ENCODE results near the gene RPP25L. TPM values are rescaled to one million over a fixed set of nuclear protein-coding genes. Genes with fewer than 3 reads are reported as not detected.

Gene RPP25L
- total and polyA plus RNA-seq, 4 donors, result 6.0 to 17.3 (median 13.0) TPM

- H3K27me3 ChIP-seq (ENCODE audit: control insufficient read depth in 1 of 2, insufficient read depth in 2 of 2, low read length in 1 of 2), result no peaks in the 10 kb centered on the region
- ATAC-seq (ENCODE audit: low FRiP score) (no peak), DNase-seq (no peak)
- no peak overlapping the region for H3K27ac ChIP-seq (ENCODE audit: low read depth in 1 of 2, low read length in 2 of 2)
- intact Hi-C loops (cut with DNase I), result loop anchor here in 1 of 2 donors (10.0 kb wide), 1 partner anchor 173 kb away; no protein-coding TSS in a partner anchor
- 53 to 57% methylated on average over 2 of the region's 2 CpGs for WGBS, 2 donors
- no peaks in the 10 kb centered on the region for H3K9me3 ChIP-seq (ENCODE audit: control insufficient read depth, low read length)
- H3K4me1 ChIP-seq (ENCODE audit: control insufficient read depth in 1 of 2, insufficient read depth in 2 of 2, low read length in 2 of 2), result no peaks in the 10 kb centered on the region
- H3K36me3 ChIP-seq (ENCODE audit: control insufficient read depth in 1 of 2, insufficient read depth in 2 of 2, low read length in 1 of 2), result no peaks in the 10 kb centered on the region
- no peak overlapping the region for H3K4me3 ChIP-seq (ENCODE audit: low read length in 2 of 2)
These were observed 4.6 kb downstream of the RPP25L start for GRCh38 chr9:34607331-34607730.

- Histone ChIP-seq H3K4me1 (ENCODE audit: control insufficient read depth in 1 of 2, insufficient read depth in 2 of 2, low read length in 2 of 2) (no peaks in the 10 kb centered on the region), H3K4me3 (ENCODE audit: low read length in 2 of 2) (no peak overlapping the region), H3K27me3 (ENCODE audit: control insufficient read depth in 1 of 2, insufficient read depth in 2 of 2, low read length in 1 of 2) (no peaks in the 10 kb centered on the region), H3K9me3 (ENCODE audit: control insufficient read depth, low read length) (no peaks in the 10 kb centered on the region), H3K36me3 (ENCODE audit: control insufficient read depth in 1 of 2, insufficient read depth in 2 of 2, low read length in 1 of 2) (no peaks in the 10 kb centered on the region), H3K27ac (ENCODE audit: low read depth in 1 of 2, low read length in 2 of 2) (no peak overlapping the region)
- DNase-seq (no peak), ATAC-seq (ENCODE audit: low FRiP score) (no peak)
- 83 to 87% methylated on average over 3 of the region's 3 CpGs for WGBS, 2 donors
- intact Hi-C loops (cut with DNase I), result loop anchor here in 1 of 2 donors (10.0 kb wide), 1 partner anchor 172 kb away; no protein-coding TSS in a partner anchor
These were observed 5.0 kb downstream of the RPP25L start for GRCh38 chr9:34606905-34607304.

GRCh38 chr9:34606190-34606589 is 5.7 kb downstream of the RPP25L start:
- no peak overlapping the region for H3K4me3 ChIP-seq (ENCODE audit: low read length in 2 of 2)
- no peak for DNase-seq
- no peaks in the 10 kb centered on the region for H3K36me3 ChIP-seq (ENCODE audit: control insufficient read depth in 1 of 2, insufficient read depth in 2 of 2, low read length in 1 of 2)
- no peaks in the 10 kb centered on the region for H3K27me3 ChIP-seq (ENCODE audit: control insufficient read depth in 1 of 2, insufficient read depth in 2 of 2, low read length in 1 of 2)
- no peaks in the 10 kb centered on the region for H3K4me1 ChIP-seq (ENCODE audit: control insufficient read depth in 1 of 2, insufficient read depth in 2 of 2, low read length in 2 of 2)
- H3K27ac ChIP-seq (ENCODE audit: low read depth in 1 of 2, low read length in 2 of 2), result no peak overlapping the region
- no peak for ATAC-seq (ENCODE audit: low FRiP score)
- no peaks in the 10 kb centered on the region for H3K9me3 ChIP-seq (ENCODE audit: control insufficient read depth, low read length)
- intact Hi-C loops (cut with DNase I), result loop anchor here in 1 of 2 donors (10.0 kb wide), 1 partner anchor 171 kb away; no protein-coding TSS in a partner anchor

GRCh38 chr9:34603610-34604231 is 8.2 kb downstream of the RPP25L start:
- Histone ChIP-seq H3K4me1 (ENCODE audit: control insufficient read depth in 1 of 2, insufficient read depth in 2 of 2, low read length in 2 of 2) (no peaks in the 10 kb centered on the region), H3K9me3 (ENCODE audit: control insufficient read depth, low read length) (no peaks in the 10 kb centered on the region), H3K27ac (ENCODE audit: low read depth in 1 of 2, low read length in 2 of 2) (no peak overlapping the region), H3K4me3 (ENCODE audit: low read length in 2 of 2) (no peak overlapping the region), H3K36me3 (ENCODE audit: control insufficient read depth in 1 of 2, insufficient read depth in 2 of 2, low read length in 1 of 2) (no peaks in the 10 kb centered on the region), H3K27me3 (ENCODE audit: control insufficient read depth in 1 of 2, insufficient read depth in 2 of 2, low read length in 1 of 2) (no peaks in the 10 kb centered on the region)
- ATAC-seq (ENCODE audit: low FRiP score), result peak; percentile 89
- peak; percentile 85 to 94 for DNase-seq
- intact Hi-C loops (cut with DNase I), result loop anchor here in 1 of 2 donors (5.0 to 10.0 kb wide), 3 partner anchors 101 to 266 kb away; no protein-coding TSS in a partner anchor
- 44 to 54% methylated on average over 4 of the region's 4 CpGs for WGBS, 2 donors

- no peak overlapping the region for H3K4me3 ChIP-seq (ENCODE audit: low read length in 2 of 2)
- H3K36me3 ChIP-seq (ENCODE audit: control insufficient read depth in 1 of 2, insufficient read depth in 2 of 2, low read length in 1 of 2), result no peaks in the 10 kb centered on the region
- ATAC-seq (ENCODE audit: low FRiP score), result no peak
- H3K9me3 ChIP-seq (ENCODE audit: control insufficient read depth, low read length), result no peaks in the 10 kb centered on the region
- H3K4me1 ChIP-seq (ENCODE audit: control insufficient read depth in 1 of 2, insufficient read depth in 2 of 2, low read length in 2 of 2), result no peaks in the 10 kb centered on the region
- H3K27me3 ChIP-seq (ENCODE audit: control insufficient read depth in 1 of 2, insufficient read depth in 2 of 2, low read length in 1 of 2), result no peaks in the 10 kb centered on the region
- WGBS, 2 donors, result 77 to 78% methylated on average over 6 of the region's 6 CpGs
- intact Hi-C loops (cut with DNase I), result loop anchor here in 1 of 2 donors (5.0 to 10.0 kb wide), 3 partner anchors 100 to 265 kb away; no protein-coding TSS in a partner anchor
- DNase-seq, result no peak
- H3K27ac ChIP-seq (ENCODE audit: low read depth in 1 of 2, low read length in 2 of 2), result no peak overlapping the region
These were observed 9.8 kb downstream of the RPP25L start for GRCh38 chr9:34601937-34602573.

GRCh38 chr9:34600908-34601307 is 11.0 kb downstream of the RPP25L start:
- DNase-seq, result no peak
- ATAC-seq (ENCODE audit: low FRiP score), result no peak
- WGBS, 2 donors, result 16 to 20% methylated on average over 1 of the region's 1 CpG
- H3K4me1 ChIP-seq (ENCODE audit: control insufficient read depth in 1 of 2, insufficient read depth in 2 of 2, low read length in 2 of 2), result no peaks in the 10 kb centered on the region
- no peaks in the 10 kb centered on the region for H3K27me3 ChIP-seq (ENCODE audit: control insufficient read depth in 1 of 2, insufficient read depth in 2 of 2, low read length in 1 of 2)
- no peak overlapping the region for H3K4me3 ChIP-seq (ENCODE audit: low read length in 2 of 2)
- no peak overlapping the region for H3K27ac ChIP-seq (ENCODE audit: low read depth in 1 of 2, low read length in 2 of 2)
- no peaks in the 10 kb centered on the region for H3K9me3 ChIP-seq (ENCODE audit: control insufficient read depth, low read length)
- intact Hi-C loops (cut with DNase I), result loop anchor here in 1 of 2 donors (5.0 to 10.0 kb wide), 3 partner anchors 99 to 264 kb away; no protein-coding TSS in a partner anchor
- no peaks in the 10 kb centered on the region for H3K36me3 ChIP-seq (ENCODE audit: control insufficient read depth in 1 of 2, insufficient read depth in 2 of 2, low read length in 1 of 2)

- Histone ChIP-seq H3K36me3 (ENCODE audit: control insufficient read depth in 1 of 2, insufficient read depth in 2 of 2, low read length in 1 of 2) (no peaks in the 10 kb centered on the region), H3K27me3 (ENCODE audit: control insufficient read depth in 1 of 2, insufficient read depth in 2 of 2, low read length in 1 of 2) (no peaks in the 10 kb centered on the region), H3K4me1 (ENCODE audit: control insufficient read depth in 1 of 2, insufficient read depth in 2 of 2, low read length in 2 of 2) (no peaks in the 10 kb centered on the region), H3K27ac (ENCODE audit: low read depth in 1 of 2, low read length in 2 of 2) (no peak overlapping the region), H3K4me3 (ENCODE audit: low read length in 2 of 2) (no peak overlapping the region), H3K9me3 (ENCODE audit: control insufficient read depth, low read length) (no peaks in the 10 kb centered on the region)
- DNase-seq (no peak), ATAC-seq (ENCODE audit: low FRiP score) (no peak)
- 50 to 54% methylated on average over 1 of the region's 1 CpG for whole genome bisulfite sequencing, 2 donors
- intact Hi-C loops (cut with DNase I), result loop anchor here (5.0 to 10.0 kb wide), 2 partner anchors 142 to 265 kb away; partner anchors contain the start of genes DNAI1 (in 1 of the 2) and FAM219A (in 1 of the 2)
These were observed 12.4 kb downstream of the RPP25L start for GRCh38 chr9:34599546-34599945.

GRCh38 chr9:34594177-34594576 is 17.7 kb downstream of the RPP25L start:
- H3K4me3 ChIP-seq (ENCODE audit: low read length in 2 of 2), result no peak overlapping the region
- no peaks in the 10 kb centered on the region for H3K36me3 ChIP-seq (ENCODE audit: control insufficient read depth in 1 of 2, insufficient read depth in 2 of 2, low read length in 1 of 2)
- no peaks in the 10 kb centered on the region for H3K9me3 ChIP-seq (ENCODE audit: control insufficient read depth, low read length)
- H3K27ac ChIP-seq (ENCODE audit: low read depth in 1 of 2, low read length in 2 of 2), result no peak overlapping the region
- H3K27me3 ChIP-seq (ENCODE audit: control insufficient read depth in 1 of 2, insufficient read depth in 2 of 2, low read length in 1 of 2), result no peaks in the 10 kb centered on the region
- ATAC-seq (ENCODE audit: low FRiP score) (no peak), DNase-seq (peak in 1 of 2 donors; percentile 60)
- intact Hi-C loops (cut with DNase I), result loop anchor here in 1 of 2 donors (5.0 to 10.0 kb wide), 2 partner anchors 192 to 259 kb away; no protein-coding TSS in a partner anchor
- 25 to 29% methylated on average over 9 of the region's 9 CpGs for WGBS, 2 donors
- H3K4me1 ChIP-seq (ENCODE audit: control insufficient read depth in 1 of 2, insufficient read depth in 2 of 2, low read length in 2 of 2), result no peaks in the 10 kb centered on the region

All from aorta (tissue), 5 donors.